HEK293 (cell line): ENCODE results near the gene TP53I3.

Experiments
- CTCF ChIA-PET: fragments of 350-600 bp; formaldehyde crosslinking; extraction: SDS; loops from one replicate; lab custom pipeline; 2021; ENCODE audit warnings: antibody characterized with exemption; lab: Yijun Ruan, JAX
- POLR2A ChIA-PET: fragments of 300-600 bp; formaldehyde crosslinking; extraction: SDS; loops from one replicate; lab custom pipeline; 2020; ENCODE audit warnings: antibody characterized with exemption, inconsistent platforms; lab: Yijun Ruan, JAX
- H3K27ac ChIP-seq: fragments of 200-500 bp; sonication (Bioruptor generic); 2 replicates; pipeline ENCODE4 v1.5.1; 2014; ENCODE audit warnings: low read depth, low read length, control low read depth, inconsistent platforms; ENCODE audit errors: extremely low read depth
- H3K36me3 ChIP-seq, 2 experiments: fragments of 200-500 bp in 1 of 2; sonication (Bioruptor generic) in 1 of 2; 1 replicate in 1 of 2; 2 replicates in 1 of 2; pipeline ENCODE4 v1.5.1; 2014 to 2017; ENCODE audit warnings: inconsistent platforms in 2 of 2, low read length in 2 of 2; ENCODE audit not compliant: control insufficient read depth in 2 of 2, insufficient read depth in 1 of 2
- H3K4me1 ChIP-seq: fragments of 200-500 bp; sonication (Bioruptor generic); 2 replicates; pipeline ENCODE4 v1.5.1; 2014; ENCODE audit warnings: mild to moderate bottlenecking, low read length, inconsistent platforms; ENCODE audit not compliant: control insufficient read depth, insufficient read depth
- H3K4me3 ChIP-seq: 2 replicates; pipeline ENCODE4 v1.5.1; 2011; ENCODE audit warnings: low read depth, mild to moderate bottlenecking, control low read depth, low read length, moderate library complexity
- H3K9me3 ChIP-seq: fragments of 200-500 bp; sonication (Bioruptor generic); 2 replicates; pipeline ENCODE4 v1.5.1; 2014; ENCODE audit warnings: low read depth, low read length, inconsistent platforms; ENCODE audit not compliant: control insufficient read depth, insufficient read depth
- GLIS1 ChIP-seq: fragments of 450-650 bp; formaldehyde crosslinking; IDR thresholded peaks from 2 replicates; pipeline ENCODE4 v1.5.1; 2016; ENCODE audit warnings: missing biosample characterization, missing genetic modification characterization
- KLF8 ChIP-seq: fragments of 450-650 bp; formaldehyde crosslinking; IDR thresholded peaks from 2 replicates; pipeline ENCODE4 v1.5.1; 2016; ENCODE audit warnings: missing biosample characterization, missing genetic modification characterization
- OSR2 ChIP-seq: fragments of 450-650 bp; formaldehyde crosslinking; IDR thresholded peaks from 2 replicates; pipeline ENCODE4 v1.5.1; 2016; ENCODE audit warnings: missing biosample characterization, missing genetic modification characterization
- ZBTB17 ChIP-seq: fragments of 450-650 bp; formaldehyde crosslinking; IDR thresholded peaks from 2 replicates; pipeline ENCODE4 v1.5.1; 2016; ENCODE audit warnings: missing biosample characterization, missing genetic modification characterization
- ZBTB20 ChIP-seq: fragments of 450-650 bp; formaldehyde crosslinking; IDR thresholded peaks from 2 replicates; pipeline ENCODE4 v1.5.1; 2016; ENCODE audit warnings: missing biosample characterization, missing genetic modification characterization
- ZNF10 ChIP-seq: fragments of 450-650 bp; formaldehyde crosslinking; IDR thresholded peaks from 2 replicates; pipeline ENCODE4 v1.5.1; 2017; ENCODE audit warnings: missing biosample characterization, missing genetic modification characterization
- ZNF23 ChIP-seq: fragments of 450-650 bp; formaldehyde crosslinking; IDR thresholded peaks from 2 replicates; pipeline ENCODE4 v1.5.1; 2016; ENCODE audit warnings: missing biosample characterization, missing genetic modification characterization, borderline replicate concordance
- ZNF335 ChIP-seq: fragments of 450-650 bp; formaldehyde crosslinking; conservative IDR thresholded peaks from 2 replicates; pipeline ENCODE4 v1.5.1; 2016; ENCODE audit warnings: missing biosample characterization, missing genetic modification characterization
- ZNF394 ChIP-seq: fragments of 450-650 bp; formaldehyde crosslinking; IDR thresholded peaks from 2 replicates; pipeline ENCODE4 v1.5.1; 2016; ENCODE audit warnings: missing biosample characterization, missing genetic modification characterization, mild to moderate bottlenecking, moderate library complexity, borderline replicate concordance
- ZNF521 ChIP-seq: fragments of 450-650 bp; formaldehyde crosslinking; IDR thresholded peaks from 2 replicates; pipeline ENCODE4 v1.5.1; 2017; ENCODE audit warnings: missing biosample characterization, mild to moderate bottlenecking, missing genetic modification characterization
- ZNF548 ChIP-seq: fragments of 450-650 bp; formaldehyde crosslinking; IDR thresholded peaks from 2 replicates; pipeline ENCODE4 v1.5.1; 2016; ENCODE audit warnings: missing biosample characterization, missing genetic modification characterization
- ZNF561 ChIP-seq: fragments of 450-650 bp; IDR thresholded peaks from 2 replicates; pipeline ENCODE4 v1.5.1; 2018; ENCODE audit warnings: missing biosample characterization, missing genetic modification characterization, borderline replicate concordance
- ZNF571 ChIP-seq: fragments of 450-650 bp; formaldehyde crosslinking; IDR thresholded peaks from 2 replicates; pipeline ENCODE4 v1.5.0; 2017; ENCODE audit warnings: missing biosample characterization, missing genetic modification characterization
- ZNF610 ChIP-seq: fragments of 450-650 bp; formaldehyde crosslinking; IDR thresholded peaks from 2 replicates; pipeline ENCODE4 v1.5.1; 2016; ENCODE audit warnings: missing biosample characterization, missing genetic modification characterization, borderline replicate concordance
- ZNF670 ChIP-seq: fragments of 450-650 bp; formaldehyde crosslinking; IDR thresholded peaks from 2 replicates; pipeline ENCODE4 v1.5.1; 2016; ENCODE audit warnings: missing biosample characterization, missing genetic modification characterization, low read depth
- ZNF707 ChIP-seq: fragments of 450-650 bp; formaldehyde crosslinking; IDR thresholded peaks from 2 replicates; pipeline ENCODE4 v1.5.1; 2016; ENCODE audit warnings: missing biosample characterization, missing genetic modification characterization
- ZNF776 ChIP-seq: fragments of 450-650 bp; formaldehyde crosslinking; IDR thresholded peaks from 2 replicates; pipeline ENCODE4 v1.5.0; 2017; ENCODE audit warnings: missing biosample characterization, missing genetic modification characterization, borderline replicate concordance
- ZNF791 ChIP-seq: fragments of 450-650 bp; formaldehyde crosslinking; IDR thresholded peaks from 2 replicates; pipeline ENCODE4 v1.5.1; 2016; ENCODE audit warnings: missing biosample characterization, missing genetic modification characterization
- ZSCAN16 ChIP-seq: fragments of 450-650 bp; formaldehyde crosslinking; IDR thresholded peaks from 2 replicates; pipeline ENCODE4 v1.5.1; 2016; ENCODE audit warnings: missing biosample characterization, missing genetic modification characterization
- TF ChIP-seq, protein P1 (sequence below): fragments of 450-650 bp; formaldehyde crosslinking; IDR thresholded peaks from 2 replicates; pipeline ENCODE4 v1.5.1; 2016; ENCODE audit warnings: missing biosample characterization, missing genetic modification characterization, borderline replicate concordance
- TF ChIP-seq, protein P2 (sequence below): fragments of 450-650 bp; formaldehyde crosslinking; IDR thresholded peaks from 2 replicates; pipeline ENCODE4 v1.5.1; 2016; ENCODE audit warnings: missing biosample characterization, missing genetic modification characterization
- TF ChIP-seq, protein P3 (sequence below): fragments of 450-650 bp; IDR thresholded peaks from 2 replicates; pipeline ENCODE4 v1.5.1; 2018; ENCODE audit warnings: missing biosample characterization, mild to moderate bottlenecking, missing genetic modification characterization
- TF ChIP-seq, protein P4 (sequence below): fragments of 450-650 bp; formaldehyde crosslinking; IDR thresholded peaks from 2 replicates; pipeline ENCODE4 v1.5.1; 2016; ENCODE audit warnings: missing biosample characterization, missing genetic modification characterization

TP53I3 gene

DNA sequence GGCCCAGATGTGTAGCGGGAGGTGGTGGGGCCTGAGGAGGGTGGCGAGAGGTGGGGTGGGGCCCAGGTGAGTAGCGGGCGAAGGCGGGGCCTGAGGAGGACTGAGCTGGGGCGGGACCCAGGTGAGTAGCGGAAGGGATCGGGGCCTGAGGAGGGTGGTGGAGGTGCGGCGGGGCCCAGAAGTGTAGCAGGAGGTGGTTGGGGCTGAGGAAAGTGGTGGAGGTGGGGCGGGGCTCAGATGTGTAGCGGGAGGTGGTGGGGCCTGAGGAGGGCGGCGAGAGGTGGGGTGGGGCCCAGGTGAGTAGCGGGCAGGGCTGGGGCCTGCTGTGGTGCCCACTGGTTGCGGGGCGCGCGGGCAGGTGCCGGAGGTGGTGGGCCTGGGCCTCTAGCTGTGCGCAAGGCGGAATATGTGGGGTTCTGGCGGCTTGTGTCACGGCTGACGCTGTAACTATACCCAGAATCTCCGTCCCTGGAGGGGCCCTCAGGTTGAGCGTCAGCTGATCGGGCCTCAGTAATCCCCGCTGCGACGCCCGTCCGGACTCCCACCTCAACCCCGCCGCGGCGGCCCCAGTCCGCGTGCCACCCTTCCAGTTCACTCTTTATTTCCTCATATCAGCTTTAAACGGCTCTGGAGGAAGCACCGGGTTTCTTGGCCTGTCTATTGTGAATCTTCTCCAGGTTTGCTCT is 7.6 kb downstream of the TP53I3 start (continued):
- TF ChIP-seq ZNF670 (tag by site-specific recombination) (no peak), ZBTB17 (peak; percentile 26; the same call in 1 of the 2 replicates), GLIS1 (tag by site-specific recombination) (peak; percentile 17; the same call in 1 of the 2 replicates), KLF8 (tag by site-specific recombination) (peak; percentile 8; the same call in 1 of the 2 replicates), ZNF521 (tag by site-specific recombination) (no peak), ZNF394 (tag by site-specific recombination) (no peak), ZNF707 (tag by site-specific recombination) (no peak), ZNF335 (tag by site-specific recombination) (peak; percentile 87), ZBTB20 (tag by site-specific recombination) (peak; percentile 48; the same call in 1 of the 2 replicates)

DNA sequence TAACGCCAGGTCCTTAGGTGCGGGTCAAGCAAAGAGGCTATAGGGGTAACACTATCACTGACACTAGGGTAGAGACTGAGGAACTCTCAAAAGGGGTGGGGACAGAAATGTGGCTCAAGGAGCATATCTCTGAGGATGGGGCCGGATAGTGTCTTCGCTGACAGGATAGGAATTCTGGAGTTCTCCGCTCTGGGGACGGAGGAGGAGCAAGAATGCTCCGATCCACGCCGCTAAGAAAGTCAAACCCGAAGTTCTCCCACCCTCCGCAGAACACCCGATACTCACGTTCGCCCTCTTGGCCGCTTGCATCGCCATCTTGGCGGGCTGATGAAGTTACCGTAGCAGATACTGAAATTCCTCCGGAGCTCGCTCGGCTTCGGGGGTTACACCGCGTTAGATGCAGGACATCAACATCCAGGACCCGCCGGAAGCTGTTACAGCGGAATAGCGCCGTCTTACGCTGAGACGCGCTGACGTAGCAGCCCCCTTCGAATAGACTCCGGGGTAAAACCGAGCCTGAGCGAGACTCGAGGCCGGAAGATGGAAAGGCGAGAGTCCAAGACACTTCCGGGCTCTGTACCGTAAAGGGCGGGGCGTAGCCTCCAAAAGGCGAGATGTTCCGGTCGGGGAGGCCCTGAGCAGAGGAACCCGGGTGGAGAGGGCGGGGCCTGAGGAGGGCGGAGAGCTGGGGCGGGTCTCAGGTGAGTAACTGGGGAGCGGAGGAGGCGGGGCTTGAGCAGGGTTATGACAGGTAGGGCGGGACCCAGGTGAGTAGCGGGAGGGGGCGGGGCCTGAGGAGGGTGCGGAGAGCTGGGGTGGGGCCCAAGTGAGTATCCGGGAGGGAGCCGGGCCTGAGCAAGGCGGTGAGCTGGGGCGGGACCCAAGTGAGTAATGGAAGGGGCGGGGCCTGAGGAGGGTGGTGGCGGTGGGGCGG is 8.5 kb downstream of the TP53I3 start, which contains the start of gene SF3B6:
SF3B6 (minus strand) TSS at position 412 of the 934 bp plus-strand sequence; CDS start at position 315, 97 bp downstream.
- H3K27ac ChIP-seq, result peak within 1 kb of the TSS; percentile 88
- H3K36me3 ChIP-seq, result peaks cover 17 to 52% of the 10 kb centered on the region in 2 experiments
- H3K4me3 ChIP-seq, result peak within 1 kb of the TSS; percentile 95
- H3K4me1 ChIP-seq, result peaks cover 7% of the 10 kb centered on the region; the same call in 1 of the 2 replicates
- ChIA-PET CTCF (interaction anchor here (0.7 to 1.0 kb wide), 5 partner anchors 15 to 306 kb away, joined by 3 to 4 read pairs (median 4); partner anchors contain the start of gene ATAD2B), POLR2A (interaction anchor here (0.5 to 2.3 kb wide), 24 partner anchors 8 to 1300 kb away, joined by 3 to 41 read pairs (median 4); partner anchors contain the start of genes ATAD2B, FAM228B, ITSN2 and TP53I3)
- H3K9me3 ChIP-seq, result no peaks in the 10 kb centered on the region
- TF ChIP-seq ZNF23 (tag by site-specific recombination) (no peak), ZNF610 (tag by site-specific recombination) (peak; percentile 61), ZNF571 (tag by site-specific recombination) (no peak), ZNF335 (tag by site-specific recombination) (peak; percentile 30), OSR2 (tag by site-specific recombination) (no peak), ZNF10 (tag by site-specific recombination) (no peak), ZNF791 (tag by site-specific recombination) (no peak), ZNF776 (tag by site-specific recombination) (no peak), ZNF561 (tag by site-specific recombination) (no peak; the same call in 1 of the 2 replicates), ZNF548 (tag by site-specific recombination) (no peak), ZSCAN16 (tag by site-specific recombination) (no peak)
- TF ChIP-seq, protein P1, sequence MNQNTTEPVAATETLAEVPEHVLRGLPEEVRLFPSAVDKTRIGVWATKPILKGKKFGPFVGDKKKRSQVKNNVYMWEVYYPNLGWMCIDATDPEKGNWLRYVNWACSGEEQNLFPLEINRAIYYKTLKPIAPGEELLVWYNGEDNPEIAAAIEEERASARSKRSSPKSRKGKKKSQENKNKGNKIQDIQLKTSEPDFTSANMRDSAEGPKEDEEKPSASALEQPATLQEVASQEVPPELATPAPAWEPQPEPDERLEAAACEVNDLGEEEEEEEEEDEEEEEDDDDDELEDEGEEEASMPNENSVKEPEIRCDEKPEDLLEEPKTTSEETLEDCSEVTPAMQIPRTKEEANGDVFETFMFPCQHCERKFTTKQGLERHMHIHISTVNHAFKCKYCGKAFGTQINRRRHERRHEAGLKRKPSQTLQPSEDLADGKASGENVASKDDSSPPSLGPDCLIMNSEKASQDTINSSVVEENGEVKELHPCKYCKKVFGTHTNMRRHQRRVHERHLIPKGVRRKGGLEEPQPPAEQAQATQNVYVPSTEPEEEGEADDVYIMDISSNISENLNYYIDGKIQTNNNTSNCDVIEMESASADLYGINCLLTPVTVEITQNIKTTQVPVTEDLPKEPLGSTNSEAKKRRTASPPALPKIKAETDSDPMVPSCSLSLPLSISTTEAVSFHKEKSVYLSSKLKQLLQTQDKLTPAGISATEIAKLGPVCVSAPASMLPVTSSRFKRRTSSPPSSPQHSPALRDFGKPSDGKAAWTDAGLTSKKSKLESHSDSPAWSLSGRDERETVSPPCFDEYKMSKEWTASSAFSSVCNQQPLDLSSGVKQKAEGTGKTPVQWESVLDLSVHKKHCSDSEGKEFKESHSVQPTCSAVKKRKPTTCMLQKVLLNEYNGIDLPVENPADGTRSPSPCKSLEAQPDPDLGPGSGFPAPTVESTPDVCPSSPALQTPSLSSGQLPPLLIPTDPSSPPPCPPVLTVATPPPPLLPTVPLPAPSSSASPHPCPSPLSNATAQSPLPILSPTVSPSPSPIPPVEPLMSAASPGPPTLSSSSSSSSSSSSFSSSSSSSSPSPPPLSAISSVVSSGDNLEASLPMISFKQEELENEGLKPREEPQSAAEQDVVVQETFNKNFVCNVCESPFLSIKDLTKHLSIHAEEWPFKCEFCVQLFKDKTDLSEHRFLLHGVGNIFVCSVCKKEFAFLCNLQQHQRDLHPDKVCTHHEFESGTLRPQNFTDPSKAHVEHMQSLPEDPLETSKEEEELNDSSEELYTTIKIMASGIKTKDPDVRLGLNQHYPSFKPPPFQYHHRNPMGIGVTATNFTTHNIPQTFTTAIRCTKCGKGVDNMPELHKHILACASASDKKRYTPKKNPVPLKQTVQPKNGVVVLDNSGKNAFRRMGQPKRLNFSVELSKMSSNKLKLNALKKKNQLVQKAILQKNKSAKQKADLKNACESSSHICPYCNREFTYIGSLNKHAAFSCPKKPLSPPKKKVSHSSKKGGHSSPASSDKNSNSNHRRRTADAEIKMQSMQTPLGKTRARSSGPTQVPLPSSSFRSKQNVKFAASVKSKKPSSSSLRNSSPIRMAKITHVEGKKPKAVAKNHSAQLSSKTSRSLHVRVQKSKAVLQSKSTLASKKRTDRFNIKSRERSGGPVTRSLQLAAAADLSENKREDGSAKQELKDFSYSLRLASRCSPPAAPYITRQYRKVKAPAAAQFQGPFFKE (tag by site-specific recombination), result no peak
- TF ChIP-seq, protein P2, sequence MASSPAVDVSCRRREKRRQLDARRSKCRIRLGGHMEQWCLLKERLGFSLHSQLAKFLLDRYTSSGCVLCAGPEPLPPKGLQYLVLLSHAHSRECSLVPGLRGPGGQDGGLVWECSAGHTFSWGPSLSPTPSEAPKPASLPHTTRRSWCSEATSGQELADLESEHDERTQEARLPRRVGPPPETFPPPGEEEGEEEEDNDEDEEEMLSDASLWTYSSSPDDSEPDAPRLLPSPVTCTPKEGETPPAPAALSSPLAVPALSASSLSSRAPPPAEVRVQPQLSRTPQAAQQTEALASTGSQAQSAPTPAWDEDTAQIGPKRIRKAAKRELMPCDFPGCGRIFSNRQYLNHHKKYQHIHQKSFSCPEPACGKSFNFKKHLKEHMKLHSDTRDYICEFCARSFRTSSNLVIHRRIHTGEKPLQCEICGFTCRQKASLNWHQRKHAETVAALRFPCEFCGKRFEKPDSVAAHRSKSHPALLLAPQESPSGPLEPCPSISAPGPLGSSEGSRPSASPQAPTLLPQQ (tag by site-specific recombination), result peak; percentile 40; the same call in 1 of the 2 replicates
- TF ChIP-seq, protein P3, sequence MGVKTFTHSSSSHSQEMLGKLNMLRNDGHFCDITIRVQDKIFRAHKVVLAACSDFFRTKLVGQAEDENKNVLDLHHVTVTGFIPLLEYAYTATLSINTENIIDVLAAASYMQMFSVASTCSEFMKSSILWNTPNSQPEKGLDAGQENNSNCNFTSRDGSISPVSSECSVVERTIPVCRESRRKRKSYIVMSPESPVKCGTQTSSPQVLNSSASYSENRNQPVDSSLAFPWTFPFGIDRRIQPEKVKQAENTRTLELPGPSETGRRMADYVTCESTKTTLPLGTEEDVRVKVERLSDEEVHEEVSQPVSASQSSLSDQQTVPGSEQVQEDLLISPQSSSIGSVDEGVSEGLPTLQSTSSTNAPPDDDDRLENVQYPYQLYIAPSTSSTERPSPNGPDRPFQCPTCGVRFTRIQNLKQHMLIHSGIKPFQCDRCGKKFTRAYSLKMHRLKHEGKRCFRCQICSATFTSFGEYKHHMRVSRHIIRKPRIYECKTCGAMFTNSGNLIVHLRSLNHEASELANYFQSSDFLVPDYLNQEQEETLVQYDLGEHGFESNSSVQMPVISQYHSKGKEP, result no peak; the same call in 1 of the 2 replicates
- TF ChIP-seq, protein P4, sequence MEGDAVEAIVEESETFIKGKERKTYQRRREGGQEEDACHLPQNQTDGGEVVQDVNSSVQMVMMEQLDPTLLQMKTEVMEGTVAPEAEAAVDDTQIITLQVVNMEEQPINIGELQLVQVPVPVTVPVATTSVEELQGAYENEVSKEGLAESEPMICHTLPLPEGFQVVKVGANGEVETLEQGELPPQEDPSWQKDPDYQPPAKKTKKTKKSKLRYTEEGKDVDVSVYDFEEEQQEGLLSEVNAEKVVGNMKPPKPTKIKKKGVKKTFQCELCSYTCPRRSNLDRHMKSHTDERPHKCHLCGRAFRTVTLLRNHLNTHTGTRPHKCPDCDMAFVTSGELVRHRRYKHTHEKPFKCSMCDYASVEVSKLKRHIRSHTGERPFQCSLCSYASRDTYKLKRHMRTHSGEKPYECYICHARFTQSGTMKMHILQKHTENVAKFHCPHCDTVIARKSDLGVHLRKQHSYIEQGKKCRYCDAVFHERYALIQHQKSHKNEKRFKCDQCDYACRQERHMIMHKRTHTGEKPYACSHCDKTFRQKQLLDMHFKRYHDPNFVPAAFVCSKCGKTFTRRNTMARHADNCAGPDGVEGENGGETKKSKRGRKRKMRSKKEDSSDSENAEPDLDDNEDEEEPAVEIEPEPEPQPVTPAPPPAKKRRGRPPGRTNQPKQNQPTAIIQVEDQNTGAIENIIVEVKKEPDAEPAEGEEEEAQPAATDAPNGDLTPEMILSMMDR (tag by site-specific recombination), result 0 out of 2 replicates have a peak, but pooled peaks have one; percentile 32
